Lower leg skin (tissue), 4 donors: ENCODE data around the gene CTLA4. TPM values are rescaled to one million over a fixed set of nuclear protein-coding genes. Genes with fewer than 3 reads are reported as not detected.

ENCODE experiments used
- DNase-seq, 2 donors: peaks; one replicate each; pipeline ENCODE4 v3.0.0-alpha.2; 2019; ENCODE audit warnings: low spot score in 2 of 2
- H3K4me3 ChIP-seq: fragments of 200-600 bp; sonication (generic); 2 replicates; pipeline ENCODE4 v1.5.1; 2017; ENCODE audit warnings: mild to moderate bottlenecking, low read depth; ENCODE audit not compliant: poor library complexity, severe bottlenecking
- POLR2A ChIP-seq, 2 donors: fragments of 450-650 bp; IDR thresholded peaks; one replicate each; pipeline ENCODE4 v1.6.1; 2016 to 2017; ENCODE audit warnings: antibody characterized with exemption in 2 of 2, mild to moderate bottlenecking in 1 of 2, moderate library complexity in 1 of 2
- WGBS, 2 donors: methylation state at CpG; one replicate each; pipeline ENCODE4 v1.1.5; 2018; 5-methylcytosine and 5-hydroxymethylcytosine counted together
- intact Hi-C: fragments of 100-400 bp; cut with DNase I; formaldehyde crosslinking; loops from one replicate; pipeline ENCODE4 v1.15.0; 2023; ENCODE audit warnings: low total_unique reads
- total RNA-seq, 4 donors: library from RNA; depleted of rRNA; stranded (reverse); fragments of >200 nt; gene quantifications; one replicate each; pipeline ENCODE4 v1.1.0, GENCODE V29; 2016
- TF ChIP-seq, protein P1 (sequence below), 3 donors: fragments of 450-650 bp; IDR thresholded peaks; one replicate each; pipeline ENCODE4 v1.5.1; 2016; ENCODE audit warnings: antibody characterized with exemption in 3 of 3, mild to moderate bottlenecking in 3 of 3, moderate library complexity in 2 of 3

CTLA4 gene
- total RNA-seq, 4 donors from 2014 or later = 0.45 TPM; not detected in 3

DNA sequence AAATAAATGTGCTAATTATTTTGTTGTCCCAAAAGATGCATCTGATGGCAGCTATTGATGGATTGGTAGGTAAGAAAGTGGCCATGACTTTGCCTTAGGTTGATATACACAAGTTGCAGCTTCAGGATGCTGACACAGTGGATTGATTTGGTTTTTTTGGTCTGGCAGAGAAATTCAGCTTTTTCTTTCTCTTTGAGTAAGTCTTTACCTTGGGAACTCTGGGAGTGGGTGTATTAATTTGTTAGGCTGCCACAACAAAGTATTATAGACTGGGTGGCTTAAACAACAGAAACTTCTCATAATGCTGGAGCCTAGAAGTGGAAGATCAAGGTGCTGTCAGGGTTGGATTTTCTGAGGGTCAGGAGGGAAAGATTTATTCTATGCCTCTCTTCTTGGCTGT lies 49.2 kb downstream of the CTLA4 start:
- TF ChIP-seq, protein P1, sequence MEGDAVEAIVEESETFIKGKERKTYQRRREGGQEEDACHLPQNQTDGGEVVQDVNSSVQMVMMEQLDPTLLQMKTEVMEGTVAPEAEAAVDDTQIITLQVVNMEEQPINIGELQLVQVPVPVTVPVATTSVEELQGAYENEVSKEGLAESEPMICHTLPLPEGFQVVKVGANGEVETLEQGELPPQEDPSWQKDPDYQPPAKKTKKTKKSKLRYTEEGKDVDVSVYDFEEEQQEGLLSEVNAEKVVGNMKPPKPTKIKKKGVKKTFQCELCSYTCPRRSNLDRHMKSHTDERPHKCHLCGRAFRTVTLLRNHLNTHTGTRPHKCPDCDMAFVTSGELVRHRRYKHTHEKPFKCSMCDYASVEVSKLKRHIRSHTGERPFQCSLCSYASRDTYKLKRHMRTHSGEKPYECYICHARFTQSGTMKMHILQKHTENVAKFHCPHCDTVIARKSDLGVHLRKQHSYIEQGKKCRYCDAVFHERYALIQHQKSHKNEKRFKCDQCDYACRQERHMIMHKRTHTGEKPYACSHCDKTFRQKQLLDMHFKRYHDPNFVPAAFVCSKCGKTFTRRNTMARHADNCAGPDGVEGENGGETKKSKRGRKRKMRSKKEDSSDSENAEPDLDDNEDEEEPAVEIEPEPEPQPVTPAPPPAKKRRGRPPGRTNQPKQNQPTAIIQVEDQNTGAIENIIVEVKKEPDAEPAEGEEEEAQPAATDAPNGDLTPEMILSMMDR (IDR thresholded peaks at IDR 0.05) = no peak
- no peak for TF ChIP-seq POLR2A (IDR thresholded peaks at IDR 0.05)
- intact Hi-C loops = no loop called here
- DNase-seq = no peak
- no peak overlapping the region for H3K4me3 ChIP-seq

DNA sequence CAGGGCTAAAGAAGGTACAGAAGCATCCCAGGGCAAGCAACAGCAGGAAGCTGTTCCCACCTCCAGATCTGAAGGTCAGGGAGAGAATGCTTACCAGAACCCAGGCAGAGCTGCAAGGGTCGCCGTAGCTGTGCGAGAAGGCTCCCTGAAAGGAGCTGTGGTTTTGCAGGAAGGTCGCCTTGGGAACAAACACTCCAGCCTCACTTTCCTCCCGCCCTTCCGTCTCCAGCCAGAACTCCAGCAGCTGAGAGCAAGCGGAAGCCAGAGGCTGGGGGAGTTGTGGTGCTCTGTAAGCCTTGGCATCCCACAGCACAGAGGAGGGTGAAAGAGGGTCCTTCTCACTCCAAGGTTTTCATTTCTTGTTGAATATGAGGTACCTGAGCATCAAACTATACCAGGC lies 50.7 kb downstream of the CTLA4 start:
- no peak for TF ChIP-seq POLR2A (IDR thresholded peaks at IDR 0.05)
- TF ChIP-seq, protein P1 (IDR thresholded peaks at IDR 0.05) = no peak
- no peak overlapping the region for H3K4me3 ChIP-seq
- intact Hi-C loops = no loop called here
- no peak for DNase-seq
- 53 to 84% methylated on average over 7 of the region's 7 CpGs for WGBS, 2 donors

DNA sequence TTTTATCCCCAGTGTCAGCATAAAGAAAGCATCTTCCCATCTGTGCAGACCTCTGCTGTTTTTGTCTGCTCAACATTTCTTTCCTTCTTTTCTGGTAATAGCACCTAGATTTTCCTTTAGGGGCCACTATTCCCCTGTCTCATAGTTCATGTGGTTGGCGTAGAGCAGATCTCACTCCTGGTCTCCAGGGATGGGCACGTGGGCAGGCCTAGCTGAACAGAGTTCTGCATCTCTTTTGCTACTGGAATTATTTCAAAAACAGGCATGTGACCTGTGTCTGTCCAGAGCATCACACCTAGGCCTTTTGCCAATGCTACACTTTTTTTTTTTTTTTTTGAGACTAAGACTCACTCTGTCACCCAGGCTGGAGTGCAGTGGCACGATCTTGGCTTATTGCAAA lies 51.3 kb downstream of the CTLA4 start:
- 69 to 76% methylated on average over 3 of the region's 3 CpGs for WGBS, 2 donors
- no peak overlapping the region for H3K4me3 ChIP-seq
- DNase-seq = no peak
- intact Hi-C loops = no loop called here
- no peak for TF ChIP-seq POLR2A (IDR thresholded peaks at IDR 0.05)
- TF ChIP-seq, protein P1 (IDR thresholded peaks at IDR 0.05) = no peak

Other genes starting within 250 kb of the CTLA4 start
- under 1 TPM; 0.08 to 0.45 (median 0.31) TPM for gene CD28, start 161.1 kb upstream of the CTLA4 start, total RNA-seq
- gene ICOS, start 69.0 kb downstream of the CTLA4 start, total RNA-seq = under 1 TPM in 1 of 4 donors, not detected in 3; 0.25 TPM